ENCODE data around the gene METTL25. TPM values are rescaled to one million over a fixed set of nuclear protein-coding genes. Genes with fewer than 3 reads are reported as not detected.

METTL25 gene
- total and polyA plus RNA-seq, 2 of the 8 experiments (the other 6 are each of a cell fraction or from before 2014, with no cell fraction given), result 2.4 to 8.3 TPM

GRCh38 chr12:82378997-82379396, 20.7 kb downstream of the METTL25 start (continued):
- TF ChIP-seq POLR2AphosphoS5 (IDR thresholded peaks at IDR 0.05; ENCODE audit: low read depth, low read length) (no peak), KDM5A (IDR thresholded peaks at IDR 0.05; ENCODE audit: low read length) (no peak), RXRA (IDR thresholded peaks at IDR 0.05; ENCODE audit: insufficient read depth, low read depth, low read length) (no peak), JUN (IDR thresholded peaks at IDR 0.05; ENCODE audit: low read depth, low read length) (no peak), SIRT6 (IDR thresholded peaks at IDR 0.05; ENCODE audit: low read length) (no peak), SUZ12 (IDR thresholded peaks at IDR 0.05; ENCODE audit: low read length) (no peak)
- TF ChIP-seq, protein P1, sequence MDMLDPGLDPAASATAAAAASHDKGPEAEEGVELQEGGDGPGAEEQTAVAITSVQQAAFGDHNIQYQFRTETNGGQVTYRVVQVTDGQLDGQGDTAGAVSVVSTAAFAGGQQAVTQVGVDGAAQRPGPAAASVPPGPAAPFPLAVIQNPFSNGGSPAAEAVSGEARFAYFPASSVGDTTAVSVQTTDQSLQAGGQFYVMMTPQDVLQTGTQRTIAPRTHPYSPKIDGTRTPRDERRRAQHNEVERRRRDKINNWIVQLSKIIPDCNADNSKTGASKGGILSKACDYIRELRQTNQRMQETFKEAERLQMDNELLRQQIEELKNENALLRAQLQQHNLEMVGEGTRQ (IDR thresholded peaks at IDR 0.05; ENCODE audit: low read length), result no peak
